HL-60 (cell line): Measurements from ENCODE around the gene FRK.

Experiments
- DNase-seq, 2 experiments: peaks; one replicate each; pipeline ENCODE4 v3.0.0-alpha.2; 2010 to 2020; ENCODE audit warnings: low read depth in 1 of 2, low spot score in 1 of 2
- H3K27ac ChIP-seq: fragments of 250-450 bp; sonication (Bioruptor Pico); replicated peaks from 2 replicates; pipeline ENCODE4 v1.5.1; 2020; ENCODE audit warnings: mild to moderate bottlenecking, moderate library complexity
- H3K27me3 ChIP-seq: fragments of 250-450 bp; sonication (Bioruptor Pico); 2 replicates; pipeline ENCODE4 v1.5.1; 2021; ENCODE audit warnings: mild to moderate bottlenecking, moderate library complexity; ENCODE audit not compliant: insufficient read depth, poor library complexity, severe bottlenecking
- H3K4me3 ChIP-seq: replicated peaks from 2 replicates; pipeline ENCODE4 v1.5.1; 2011; ENCODE audit warnings: mild to moderate bottlenecking, control low read depth, low read length; ENCODE audit not compliant: insufficient read depth
- CTCF ChIP-seq: IDR thresholded peaks from one replicate; pipeline ENCODE4 v1.5.1; 2011; ENCODE audit warnings: low read length, control low read depth, inconsistent platforms; ENCODE audit not compliant: insufficient read depth
- GABPA ChIP-seq: IDR thresholded peaks from 2 replicates; pipeline ENCODE4 v1.6.1; 2012; ENCODE audit warnings: low read depth
- POLR2AphosphoS5 ChIP-seq: IDR thresholded peaks from 2 replicates; pipeline ENCODE4 v1.6.1; 2012; ENCODE audit warnings: low read depth
- REST ChIP-seq: IDR thresholded peaks from 2 replicates; pipeline ENCODE4 v1.6.1; 2012; ENCODE audit warnings: low read depth; ENCODE audit not compliant: insufficient replicate concordance
- SPI1 ChIP-seq: IDR thresholded peaks from 2 replicates; pipeline ENCODE4 v1.6.1; 2012; ENCODE audit warnings: low read depth, mild to moderate bottlenecking, borderline replicate concordance

The FRK gene

GRCh38 chr6:115972679-115973078 lies 88.0 kb downstream of the FRK start:
- H3K27ac ChIP-seq, result no peak overlapping the region
- no peak for DNase-seq
- no peaks in the 10 kb centered on the region for H3K27me3 ChIP-seq
- H3K4me3 ChIP-seq, result no peak overlapping the region
- TF ChIP-seq REST (no peak), CTCF (no peak), GABPA (no peak), POLR2AphosphoS5 (no peak), SPI1 (no peak)

GRCh38 chr6:115971785-115972184 lies 88.9 kb downstream of the FRK start:
- no peak overlapping the region for H3K27ac ChIP-seq
- DNase-seq, result no peak
- H3K27me3 ChIP-seq, result no peaks in the 10 kb centered on the region
- TF ChIP-seq POLR2AphosphoS5, result no peak
- TF ChIP-seq REST, result no peak
- no peak for TF ChIP-seq SPI1
- no peak for TF ChIP-seq CTCF
- TF ChIP-seq GABPA, result no peak
- no peak overlapping the region for H3K4me3 ChIP-seq

GRCh38 chr6:115969930-115970273 lies 90.8 kb downstream of the FRK start:
- no peak for DNase-seq
- no peak overlapping the region for H3K4me3 ChIP-seq
- no peak overlapping the region for H3K27ac ChIP-seq
- no peaks in the 10 kb centered on the region for H3K27me3 ChIP-seq
- TF ChIP-seq GABPA, result no peak
- no peak for TF ChIP-seq POLR2AphosphoS5
- TF ChIP-seq SPI1, result no peak
- TF ChIP-seq REST, result no peak
- no peak for TF ChIP-seq CTCF
